HG03095 (cell line): Measurements from ENCODE around the gene RABL3.
"Not testable (repeated sequence)": the region's sequence is repeated elsewhere in the genome, so short reads cannot be mapped to it uniquely, and the experiment has no call there.

Experiments used
- ATAC-seq: cut with Tn5 transposase; IDR thresholded peaks from one replicate; pipeline ENCODE4 v1.9.1; 2021; ENCODE audit warnings: moderate library complexity; ENCODE audit not compliant: unreplicated experiment

Gene RABL3

GRCh38 chr3:120684896-120685295 lies 57.4 kb downstream of the RABL3 start:
- ATAC-seq = no peak

GRCh38 chr3:120683671-120684301 lies 58.5 kb downstream of the RABL3 start:
- ATAC-seq = no peak

GRCh38 chr3:120683213-120683612 lies 59.1 kb downstream of the RABL3 start:
- no peak for ATAC-seq

GRCh38 chr3:120682095-120682681 lies 60.1 kb downstream of the RABL3 start, which contains the start of gene HGD:
HGD (minus strand) TSS chr3:120682239; CDS start chr3:120682111, 128 bp downstream.
- ATAC-seq = no peak

GRCh38 chr3:120681506-120682038 lies 60.7 kb downstream of the RABL3 start:
- ATAC-seq = no peak

GRCh38 chr3:120681018-120681417 lies 61.3 kb downstream of the RABL3 start:
- ATAC-seq = no peak

- ATAC-seq = no peak
These were observed 62.0 kb downstream of the RABL3 start for GRCh38 chr3:120680193-120680894.

GRCh38 chr3:120678984-120679383 lies 63.3 kb downstream of the RABL3 start:
- ATAC-seq = no peak

- ATAC-seq = peak; percentile 83
These were observed 63.9 kb downstream of the RABL3 start for GRCh38 chr3:120678331-120678947.

GRCh38 chr3:120677193-120677592 lies 65.1 kb downstream of the RABL3 start:
- ATAC-seq = not testable (repeated sequence)

- no peak for ATAC-seq
These were observed 69.2 kb downstream of the RABL3 start for GRCh38 chr3:120673116-120673515.

GRCh38 chr3:120670576-120670975 lies 71.7 kb downstream of the RABL3 start:
- no peak for ATAC-seq

- ATAC-seq = no peak
These were observed 77.4 kb downstream of the RABL3 start for GRCh38 chr3:120664926-120665325.

- no peak for ATAC-seq
These were observed 80.4 kb downstream of the RABL3 start for GRCh38 chr3:120661945-120662344.

GRCh38 chr3:120661106-120661905 lies 81.0 kb downstream of the RABL3 start:
- no peak for ATAC-seq

- ATAC-seq = no peak
These were observed 82.5 kb downstream of the RABL3 start for GRCh38 chr3:120659834-120660233.

- no peak for ATAC-seq
These were observed 83.0 kb downstream of the RABL3 start for GRCh38 chr3:120659285-120659684.

- no peak for ATAC-seq
These were observed 89.3 kb downstream of the RABL3 start for GRCh38 chr3:120652896-120653545.

GRCh38 chr3:120652281-120652680 lies 90.0 kb downstream of the RABL3 start:
- ATAC-seq = no peak

GRCh38 chr3:120650311-120650710 lies 92.0 kb downstream of the RABL3 start:
- no peak for ATAC-seq
